MCF 10A (cell line): ENCODE data around the gene MNT. TPM values are rescaled to one million over a fixed set of nuclear protein-coding genes. Genes with fewer than 3 reads are reported as not detected.

Experiments
- BruUV-seq: library from RNA; stranded (reverse); fragments of 400-500 nt; replicated peaks from 2 replicates; lab custom pipeline; 2021; lab: Mats Ljungman, UMichigan
- CTCF ChIA-PET: fragments of 300-600 bp; sonication (Branson Sonifier 250); formaldehyde crosslinking; extraction: SDS; loops from one replicate; lab custom pipeline; 2021; ENCODE audit warnings: antibody characterized with exemption, inconsistent platforms; lab: Yijun Ruan, JAX
- POLR2A ChIA-PET: fragments of 300-600, 350-650 bp; sonication (Branson Sonifier 250); formaldehyde crosslinking; extraction: SDS; loops from one replicate; lab custom pipeline; 2020; ENCODE audit warnings: antibody characterized with exemption, inconsistent platforms; lab: Yijun Ruan, JAX
- DNase-seq: peaks from one replicate; pipeline ENCODE4 v3.0.0-alpha.2; 2018; ENCODE audit not compliant: unreplicated experiment
- H3K27ac Mint-ChIP-seq: one replicate; pipeline ENCODE4 v1.8.0; 2022; ENCODE audit warnings: mild to moderate bottlenecking, low read depth, mixed read lengths; ENCODE audit not compliant: unreplicated experiment
- H3K27me3 Mint-ChIP-seq: one replicate; pipeline ENCODE4 v1.8.0; 2022; ENCODE audit warnings: mixed read lengths; ENCODE audit not compliant: insufficient read depth, unreplicated experiment
- H3K36me3 Mint-ChIP-seq: one replicate; pipeline ENCODE4 v1.8.0; 2022; ENCODE audit warnings: mild to moderate bottlenecking, moderate library complexity, mixed read lengths; ENCODE audit not compliant: insufficient read depth, unreplicated experiment
- H3K4me1 Mint-ChIP-seq: one replicate; pipeline ENCODE4 v1.8.0; 2022; ENCODE audit warnings: mixed read lengths; ENCODE audit not compliant: insufficient read depth, unreplicated experiment
- H3K4me3 Mint-ChIP-seq: one replicate; pipeline ENCODE4 v1.8.0; 2022; ENCODE audit warnings: mild to moderate bottlenecking, moderate library complexity, mixed read lengths; ENCODE audit not compliant: unreplicated experiment
- H3K9me3 Mint-ChIP-seq: one replicate; pipeline ENCODE4 v1.8.0; 2022; ENCODE audit warnings: mixed read lengths; ENCODE audit not compliant: unreplicated experiment
- intact Hi-C: fragments of 100-400 bp; cut with micrococcal nuclease; formaldehyde crosslinking; loops from 2 replicates; pipeline ENCODE4 v1.14.1; 2022
- total RNA-seq: library from RNA; stranded (reverse); gene quantifications from 2 replicates; pipeline ENCODE4 v1.2.3, GENCODE V29; 2022
- TF ChIP-seq, protein P1 (sequence below): fragments of 200-600 bp; IDR thresholded peaks from one replicate; pipeline ENCODE4 v1.8.0; 2022; ENCODE audit warnings: antibody characterized with exemption, mild to moderate bottlenecking; ENCODE audit not compliant: unreplicated experiment

MNT gene
- total RNA-seq, 1 experiment from 2014 or later = 25.5 TPM

DNA sequence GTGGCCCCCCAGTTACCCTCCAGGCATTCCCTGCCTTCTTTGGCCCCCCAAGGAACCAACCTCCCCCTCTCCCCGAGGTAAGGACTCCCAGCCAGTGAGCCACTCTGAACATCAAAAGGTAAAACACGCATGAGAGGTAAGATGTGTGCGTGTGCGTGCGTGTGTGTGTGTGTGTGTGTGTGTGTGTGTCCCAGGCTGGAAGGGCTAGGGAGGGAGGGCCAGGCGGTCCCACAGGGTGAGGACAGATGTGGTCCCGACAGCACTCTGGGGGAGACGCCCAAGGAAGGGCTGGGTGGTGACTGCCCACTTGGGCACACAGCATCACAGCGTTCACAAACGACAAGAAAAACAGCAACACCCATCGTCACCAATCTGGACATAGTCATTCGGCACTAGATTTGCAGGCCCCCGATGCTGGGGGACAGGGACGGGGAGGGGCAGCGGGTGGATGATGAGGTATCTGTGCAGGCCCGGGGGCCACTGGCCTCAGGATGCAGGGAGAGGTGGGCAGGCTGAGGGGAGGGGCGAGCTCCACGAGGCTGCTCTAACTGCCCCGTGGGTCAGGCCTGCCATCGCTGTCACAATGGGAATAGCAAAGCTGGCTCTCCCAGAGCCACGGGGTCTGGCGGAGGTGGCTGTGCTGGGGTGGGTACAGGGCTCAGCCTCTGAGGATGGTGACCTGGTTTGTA, 16.3 kb downstream of the MNT start:
- CTCF ChIA-PET = interaction anchor here (0.6 to 13.6 kb wide), 7 partner anchors 8 to 293 kb away, joined by 3 to 309 read pairs (median 3); no protein-coding TSS in a partner anchor
- no peaks in the 10 kb centered on the region for H3K27me3 Mint-ChIP-seq
- no TSS peak for BruUV-seq
- H3K4me1 Mint-ChIP-seq = no peaks in the 10 kb centered on the region
- no peaks in the 10 kb centered on the region for H3K9me3 Mint-ChIP-seq
- intact Hi-C loops = no loop called here
- no peak overlapping the region for H3K27ac Mint-ChIP-seq
- no peak overlapping the region for H3K4me3 Mint-ChIP-seq
- peaks cover 72% of the 10 kb centered on the region for H3K36me3 Mint-ChIP-seq
- DNase-seq = no peak
- TF ChIP-seq, protein P1, sequence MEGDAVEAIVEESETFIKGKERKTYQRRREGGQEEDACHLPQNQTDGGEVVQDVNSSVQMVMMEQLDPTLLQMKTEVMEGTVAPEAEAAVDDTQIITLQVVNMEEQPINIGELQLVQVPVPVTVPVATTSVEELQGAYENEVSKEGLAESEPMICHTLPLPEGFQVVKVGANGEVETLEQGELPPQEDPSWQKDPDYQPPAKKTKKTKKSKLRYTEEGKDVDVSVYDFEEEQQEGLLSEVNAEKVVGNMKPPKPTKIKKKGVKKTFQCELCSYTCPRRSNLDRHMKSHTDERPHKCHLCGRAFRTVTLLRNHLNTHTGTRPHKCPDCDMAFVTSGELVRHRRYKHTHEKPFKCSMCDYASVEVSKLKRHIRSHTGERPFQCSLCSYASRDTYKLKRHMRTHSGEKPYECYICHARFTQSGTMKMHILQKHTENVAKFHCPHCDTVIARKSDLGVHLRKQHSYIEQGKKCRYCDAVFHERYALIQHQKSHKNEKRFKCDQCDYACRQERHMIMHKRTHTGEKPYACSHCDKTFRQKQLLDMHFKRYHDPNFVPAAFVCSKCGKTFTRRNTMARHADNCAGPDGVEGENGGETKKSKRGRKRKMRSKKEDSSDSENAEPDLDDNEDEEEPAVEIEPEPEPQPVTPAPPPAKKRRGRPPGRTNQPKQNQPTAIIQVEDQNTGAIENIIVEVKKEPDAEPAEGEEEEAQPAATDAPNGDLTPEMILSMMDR = no peak
- POLR2A ChIA-PET = interaction anchor here (1.8 to 4.5 kb wide), 3 partner anchors 8 to 32 kb away, joined by 6 to 61 read pairs (median 27); no protein-coding TSS in a partner anchor

DNA sequence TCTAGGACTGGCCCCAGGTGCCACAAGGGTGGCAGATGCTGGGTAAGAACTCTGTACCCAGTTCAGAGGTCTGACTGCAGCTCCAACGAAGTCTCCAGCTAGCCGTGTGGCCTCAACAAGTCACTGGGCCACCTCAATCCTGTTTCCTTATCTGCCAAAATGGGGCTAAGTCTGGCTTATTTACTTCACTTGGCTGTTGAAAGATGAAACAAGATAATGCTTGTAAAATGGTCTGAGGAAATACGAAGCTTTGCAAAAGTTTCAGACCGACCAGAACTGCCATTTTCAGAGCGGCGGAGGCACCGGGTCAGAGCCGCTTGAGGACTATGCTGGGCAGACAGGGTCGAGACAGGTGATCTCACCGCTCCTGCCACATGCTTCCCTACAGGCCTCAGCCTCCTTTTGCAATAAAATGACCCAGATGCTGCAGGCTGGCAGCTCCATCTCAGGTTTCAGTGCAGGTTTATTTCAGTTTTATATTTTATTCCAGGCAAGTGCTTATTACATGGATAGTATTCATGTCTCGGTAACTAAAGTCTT, 17.2 kb downstream of the MNT start:
- POLR2A ChIA-PET = interaction anchor here (1.3 to 4.5 kb wide), 11 partner anchors 9 to 47 kb away, joined by 4 to 61 read pairs (median 10); partner anchors contain the start of gene TSR1
- no peaks in the 10 kb centered on the region for H3K4me1 Mint-ChIP-seq

DNA sequence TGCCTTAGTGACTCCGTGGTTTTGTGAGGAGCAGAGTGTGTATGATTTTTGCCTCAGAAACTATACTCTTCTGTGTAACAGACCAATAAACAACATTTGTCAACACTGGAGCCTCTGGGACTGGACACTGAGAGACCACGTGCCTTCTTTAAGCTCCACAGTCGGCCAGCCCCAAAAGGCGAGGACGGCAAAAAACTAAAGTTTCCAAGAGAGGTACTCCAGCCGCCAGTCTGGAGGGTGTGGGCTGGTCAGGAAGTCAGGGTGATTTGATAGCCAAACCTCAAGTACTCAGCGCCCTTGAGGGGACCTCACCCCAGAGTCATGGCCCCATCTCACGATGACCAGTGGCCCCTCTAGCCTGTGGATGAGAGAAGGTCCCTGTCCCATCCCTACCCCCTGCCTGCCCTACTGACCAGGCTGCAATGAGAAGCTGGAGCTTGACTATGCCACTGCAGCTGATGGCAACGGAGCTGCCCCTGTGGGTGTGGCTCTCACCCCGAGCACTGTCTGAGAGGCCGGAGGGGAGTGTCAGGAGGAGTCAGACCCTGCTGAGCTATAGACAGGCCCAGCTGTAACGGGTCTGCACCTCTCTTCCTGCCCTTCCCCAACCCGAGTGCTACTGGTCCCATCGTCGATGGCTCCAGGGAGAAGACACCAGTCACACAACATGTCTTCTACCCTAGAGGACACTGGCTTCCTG, 19.8 kb downstream of the MNT start:
- Mint-ChIP-seq H3K27me3 (no peaks in the 10 kb centered on the region), H3K4me1 (no peaks in the 10 kb centered on the region), H3K4me3 (no peak overlapping the region), H3K9me3 (no peaks in the 10 kb centered on the region), H3K27ac (no peak overlapping the region), H3K36me3 (peaks cover 83% of the 10 kb centered on the region)
- ChIA-PET POLR2A (interaction anchor here (0.7 to 4.5 kb wide), 9 partner anchors 12 to 227 kb away, joined by 3 to 61 read pairs (median 4); no protein-coding TSS in a partner anchor), CTCF (interaction anchor here (0.6 to 13.6 kb wide), 11 partner anchors 11 to 1464 kb away, joined by 3 to 309 read pairs (median 8); no protein-coding TSS in a partner anchor)
- TF ChIP-seq, protein P1 = no peak
- DNase-seq = no peak
- intact Hi-C loops = no loop called here
- no TSS peak for BruUV-seq

More for the DNA sequence above, 17.2 kb downstream of the MNT start:
- H3K27me3 Mint-ChIP-seq = no peaks in the 10 kb centered on the region
- intact Hi-C loops = no loop called here
- no peaks in the 10 kb centered on the region for H3K9me3 Mint-ChIP-seq
- CTCF ChIA-PET = interaction anchor here (0.5 to 13.6 kb wide), 13 partner anchors 9 to 1474 kb away, joined by 3 to 309 read pairs (median 8); no protein-coding TSS in a partner anchor
- peaks cover 71% of the 10 kb centered on the region for H3K36me3 Mint-ChIP-seq
- no TSS peak for BruUV-seq
- H3K4me3 Mint-ChIP-seq = no peak overlapping the region
- no peak for DNase-seq
- TF ChIP-seq, protein P1 = no peak
- H3K27ac Mint-ChIP-seq = no peak overlapping the region
